B cell (primary cell): Measurements from ENCODE around the gene XAF1. TPM values are rescaled to one million over a fixed set of nuclear protein-coding genes. Genes with fewer than 3 reads are reported as not detected.

ENCODE experiments used
- ATAC-seq: fragments of 200-7000 bp; cut with Tn5 transposase; one replicate; pipeline ENCODE4 v1.10.0; 2021; ENCODE audit warnings: low read depth, mild to moderate bottlenecking, moderate number of reproducible peaks, moderate library complexity
- CTCF ChIA-PET: fragments of 350-600 bp; sonication (Branson Sonifier 250); formaldehyde crosslinking; loops from one replicate; lab custom pipeline; 2021; ENCODE audit warnings: antibody characterized with exemption, inconsistent platforms; lab: Charles Lee
- POLR2A ChIA-PET: fragments of 350-600 bp; sonication (Branson Sonifier 250); formaldehyde crosslinking; loops from one replicate; lab custom pipeline; 2021; ENCODE audit warnings: antibody characterized with exemption; lab: Charles Lee
- DNase-seq: peaks from one replicate; pipeline ENCODE4 v3.0.0; 2013
- H2AFZ ChIP-seq: 2 replicates; pipeline ENCODE4 v1.6.1; 2012; ENCODE audit warnings: mild to moderate bottlenecking, low read depth, low read length; ENCODE audit not compliant: insufficient read depth, poor library complexity, severe bottlenecking
- H3K27ac ChIP-seq, 2 donors: 1 replicate in 1 of 2; 2 replicates in 1 of 2; pipeline ENCODE4 v1.5.1; 2012 to 2013; ENCODE audit warnings: low read length in 2 of 2, mild to moderate bottlenecking in 2 of 2, moderate library complexity in 1 of 2
- H3K27me3 ChIP-seq, 4 experiments: fragments of 200-600 bp in 1 of 4; sonication (generic) in 1 of 4; replicated peaks in 1 of 4; 1 replicate in 2 of 4; 2 replicates in 2 of 4; pipeline versions ENCODE4 v1.6.1 to v1.7.0; 2013 to 2016; ENCODE audit warnings: low read length in 3 of 4, mild to moderate bottlenecking in 2 of 4, mixed read lengths in 1 of 4, moderate library complexity in 1 of 4; ENCODE audit not compliant: insufficient read depth in 4 of 4, control insufficient read depth in 3 of 4; ENCODE audit errors: control extremely low read depth in 1 of 4
- H3K36me3 ChIP-seq, 2 experiments: replicated peaks in 1 of 2; 1 replicate in 1 of 2; 2 replicates in 1 of 2; pipeline versions ENCODE4 v1.6.1 to v1.7.1; 2013; ENCODE audit warnings: low read length in 1 of 2; ENCODE audit not compliant: insufficient read depth in 2 of 2, control insufficient read depth in 1 of 2; ENCODE audit errors: control extremely low read depth in 1 of 2, extremely low read depth in 1 of 2
- H3K4me1 ChIP-seq, 2 donors: fragments of 200-600 bp in 1 of 2; sonication (generic) in 1 of 2; 1 replicate in 1 of 2; 2 replicates in 1 of 2; pipeline versions ENCODE4 v1.5.1 to v1.6.1; 2013 to 2017; ENCODE audit warnings: low read length in 2 of 2; ENCODE audit not compliant: control insufficient read depth in 2 of 2, insufficient read depth in 2 of 2
- H3K4me2 ChIP-seq: replicated peaks from 2 replicates; pipeline ENCODE3; 2012; ENCODE audit warnings: mild to moderate bottlenecking, low read depth, low read length; ENCODE audit not compliant: poor library complexity, severe bottlenecking
- H3K4me3 ChIP-seq, 5 experiments: fragments of 200-600 bp in 1 of 5; sonication (generic) in 1 of 5; 1 replicate in 3 of 5; 2 replicates in 2 of 5; pipeline versions ENCODE4 v1.5.1 to v1.7.0; 2011 to 2016; ENCODE audit warnings: low read length in 4 of 5, mild to moderate bottlenecking in 4 of 5, low read depth in 2 of 5, control low read depth in 1 of 5, moderate library complexity in 1 of 5; ENCODE audit not compliant: insufficient read depth in 1 of 5; ENCODE audit errors: control extremely low read depth in 1 of 5, extremely low read depth in 1 of 5
- H3K79me2 ChIP-seq: fragments of 200-600 bp; sonication (generic); one replicate; pipeline ENCODE4 v1.6.0; 2016; ENCODE audit warnings: low read length; ENCODE audit not compliant: control insufficient read depth, insufficient read depth
- H3K9ac ChIP-seq: fragments of 200-600 bp; sonication (generic); 2 replicates; pipeline ENCODE4 v1.6.1; 2017; ENCODE audit warnings: mild to moderate bottlenecking, low read length, moderate library complexity
- H3K9me3 ChIP-seq, 3 donors: one replicate each; pipeline versions ENCODE4 v1.6.1 to v1.7.1; 2013; ENCODE audit warnings: low read length in 2 of 3; ENCODE audit not compliant: control insufficient read depth in 2 of 3, insufficient read depth in 1 of 3; ENCODE audit errors: control extremely low read depth in 1 of 3
- H4K20me1 ChIP-seq: 2 replicates; pipeline ENCODE4 v1.6.0; 2012; ENCODE audit warnings: mild to moderate bottlenecking, low read length; ENCODE audit not compliant: insufficient read depth, control insufficient read depth, poor library complexity, severe bottlenecking
- H3K27ac Mint-ChIP-seq: one replicate; pipeline ENCODE4 v1.8.0; 2021; ENCODE audit warnings: mixed read lengths
- H3K27me3 Mint-ChIP-seq: one replicate; pipeline ENCODE4 v1.8.0; 2021; ENCODE audit warnings: mixed read lengths
- H3K4me1 Mint-ChIP-seq: one replicate; pipeline ENCODE4 v1.8.0; 2021; ENCODE audit warnings: mixed read lengths
- H3K4me3 Mint-ChIP-seq: one replicate; pipeline ENCODE4 v1.8.0; 2021; ENCODE audit warnings: mixed read lengths
- H3K9me3 Mint-ChIP-seq: one replicate; pipeline ENCODE4 v1.8.0; 2022; ENCODE audit warnings: mixed read lengths; ENCODE audit not compliant: insufficient read depth
- CTCF ChIP-seq: fragments of 200-600 bp; IDR thresholded peaks from one replicate; pipeline ENCODE4 v1.8.0; 2022; ENCODE audit warnings: antibody characterized with exemption, mild to moderate bottlenecking
- EZH2 ChIP-seq: IDR thresholded peaks from 2 replicates; pipeline ENCODE4 v1.6.1; 2012; ENCODE audit warnings: borderline replicate concordance, low read depth, mild to moderate bottlenecking, moderate library complexity, low read length; ENCODE audit not compliant: insufficient read depth, poor library complexity, severe bottlenecking
- whole genome bisulfite sequencing: methylation state at CpG from one replicate; pipeline ENCODE4 v1.1.5; 2013; ENCODE audit warnings: missing lambda C conversion rate; ENCODE audit not compliant: insufficient coverage; 5-methylcytosine and 5-hydroxymethylcytosine counted together
- intact Hi-C: fragments of 100-400 bp; cut with micrococcal nuclease; formaldehyde crosslinking; loops from one replicate; pipeline ENCODE4 v1.10.0; 2022
- polyA plus RNA-seq: library from polyadenylated mRNA; depleted of rRNA; stranded (reverse); fragments of >200 nt; gene quantifications from 2 replicates; pipeline ENCODE4 v1.2.3, GENCODE V29; 2012
- total RNA-seq, 2 donors: library from RNA; stranded (reverse); fragments of 120-200 nt in 1 of 2; gene quantifications; 1 replicate in 1 of 2; 2 replicates in 1 of 2; pipeline versions ENCODE4 v1.2.3 to v1.2.4, GENCODE V29; 2013 to 2022

XAF1 gene
- total and polyA plus RNA-seq, 2 donors (not counting 1 experiment from before 2014, with no cell fraction given): 44.8 to 116 TPM

- no peak overlapping the region for H2AFZ ChIP-seq
- no peaks in the 10 kb centered on the region for H3K79me2 ChIP-seq
- ATAC-seq (no peak), DNase-seq (no peak)
- Mint-ChIP-seq H3K4me3 (no peak overlapping the region), H3K9me3 (peaks cover 2% of the 10 kb centered on the region), H3K4me1 (peaks cover 18% of the 10 kb centered on the region), H3K27me3 (peaks cover 71% of the 10 kb centered on the region), H3K27ac (no peak overlapping the region)
- H3K9me3 ChIP-seq: peaks cover 0 to 7% (median 0%) of the 10 kb centered on the region in 3 donors
- peaks cover 14 to 17% of the 10 kb centered on the region in 2 donors for H3K4me1 ChIP-seq
- no peaks in the 10 kb centered on the region for H4K20me1 ChIP-seq
- peaks cover 0 to 38% (median 18%) of the 10 kb centered on the region in 4 experiments for H3K27me3 ChIP-seq
- H3K27ac ChIP-seq: no peak overlapping the region
- ChIA-PET CTCF (no interaction called here), POLR2A (no interaction called here)
- H3K4me2 ChIP-seq: no peak overlapping the region
- intact Hi-C loops: no loop called here
- no peaks in the 10 kb centered on the region for H3K36me3 ChIP-seq
- no peak overlapping the region for H3K9ac ChIP-seq
- 100% methylated on average over 1 of the region's 2 CpGs for WGBS
- H3K4me3 ChIP-seq: no peak overlapping the region
- TF ChIP-seq EZH2 (no peak), CTCF (no peak)
Measured at GRCh38 chr17:6716736-6717135, 39.1 kb upstream of the XAF1 start.

- H3K27ac Mint-ChIP-seq: no peak overlapping the region
- H2AFZ ChIP-seq: no peak overlapping the region
- intact Hi-C loops: no loop called here
- H3K36me3 ChIP-seq: no peaks in the 10 kb centered on the region
- POLR2A ChIA-PET: no interaction called here
- WGBS: 91% methylated on average over 5 of the region's 5 CpGs
- H3K79me2 ChIP-seq: no peaks in the 10 kb centered on the region
- H3K9ac ChIP-seq: no peak overlapping the region
- CTCF ChIA-PET: no interaction called here
- no peak overlapping the region for H3K4me3 ChIP-seq
- peaks cover 61% of the 10 kb centered on the region for H3K27me3 Mint-ChIP-seq
- no peak overlapping the region for H3K27ac ChIP-seq
- ATAC-seq (no peak), DNase-seq (no peak)
- H3K9me3 ChIP-seq: no peaks in the 10 kb centered on the region
- H3K4me3 Mint-ChIP-seq: no peak overlapping the region
- no peak overlapping the region for H3K4me2 ChIP-seq
- peaks cover under 1% of the 10 kb centered on the region for H3K9me3 Mint-ChIP-seq
- TF ChIP-seq EZH2 (no peak), CTCF (no peak)
- H4K20me1 ChIP-seq: no peaks in the 10 kb centered on the region
- no peaks in the 10 kb centered on the region for H3K4me1 Mint-ChIP-seq
- peaks cover 0 to 10% (median 7%) of the 10 kb centered on the region in 4 experiments for H3K27me3 ChIP-seq
- H3K4me1 ChIP-seq: no peaks in the 10 kb centered on the region
Measured at GRCh38 chr17:6721744-6722143, 34.1 kb upstream of the XAF1 start.
